Measurements from ENCODE around the gene GFOD2.

Gene GFOD2

DNA sequence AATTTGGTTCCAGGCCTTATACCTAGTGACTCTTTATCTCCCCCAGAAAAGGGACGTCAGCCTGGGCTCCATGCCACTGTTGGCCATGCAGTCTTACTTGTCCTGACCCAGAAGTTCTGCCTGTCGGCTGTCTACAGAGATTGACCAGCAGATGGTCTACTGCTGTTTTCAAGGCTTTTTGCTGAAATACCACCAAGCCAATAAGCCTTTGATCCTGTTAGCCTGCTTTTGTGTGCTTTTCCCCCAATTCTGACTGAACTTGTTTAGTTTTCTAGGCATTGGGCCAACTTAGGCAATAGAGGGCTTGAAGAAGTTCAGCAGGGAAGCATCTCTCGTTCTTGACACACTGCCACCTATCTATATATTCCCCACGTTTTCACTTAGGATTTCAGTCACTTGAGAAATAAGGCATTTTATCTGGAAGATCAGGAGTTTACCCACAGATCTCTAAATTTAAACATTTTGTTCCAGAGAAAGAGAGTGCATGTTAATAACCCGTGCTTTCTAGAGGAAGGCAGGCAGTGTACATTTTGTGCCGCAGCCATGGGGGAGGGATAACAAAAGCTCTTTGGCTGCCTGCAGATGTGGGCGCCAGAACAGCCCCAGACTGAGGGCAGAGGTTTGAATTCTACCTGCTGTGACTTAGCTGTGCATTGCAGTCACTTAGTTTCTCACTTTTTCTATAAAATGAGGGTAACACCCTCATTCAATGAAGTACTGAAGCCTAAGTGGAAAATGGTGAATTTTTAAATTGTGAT, 86.5 kb downstream of the GFOD2 start:
- DNase-seq: peak in 1 of 2 donors; percentile 26

DNA sequence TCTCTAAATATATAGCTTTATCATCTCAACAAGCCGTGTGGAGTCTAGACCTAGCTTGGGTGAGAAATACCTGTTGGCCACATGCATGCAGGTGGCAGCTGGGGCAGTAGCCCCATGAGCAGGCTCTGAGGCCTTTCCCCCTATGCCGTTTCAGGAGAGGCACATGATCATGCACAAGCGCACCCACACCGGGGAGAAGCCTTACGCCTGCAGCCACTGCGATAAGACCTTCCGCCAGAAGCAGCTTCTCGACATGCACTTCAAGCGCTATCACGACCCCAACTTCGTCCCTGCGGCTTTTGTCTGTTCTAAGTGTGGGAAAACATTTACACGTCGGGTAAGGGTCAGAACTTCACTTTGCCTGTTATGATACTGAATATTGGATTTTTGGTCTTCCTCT, 90.9 kb downstream of the GFOD2 start:
- no peak for DNase-seq
